Adipocyte (in vitro differentiated cells): ENCODE results near the gene MAP1LC3A.

Experiments used
- DNase-seq: peaks from one replicate; pipeline ENCODE4 v3.0.0-alpha.2; 2015; ENCODE audit warnings: low read depth
- H3K27me3 ChIP-seq: replicated peaks from 2 replicates; pipeline ENCODE4 v1.7.0; 2013; ENCODE audit warnings: mild to moderate bottlenecking, low read length, moderate library complexity; ENCODE audit not compliant: control insufficient read depth, insufficient read depth
- H3K36me3 ChIP-seq: 2 replicates; pipeline ENCODE4 v1.7.0; 2013; ENCODE audit warnings: low read length, mild to moderate bottlenecking, moderate library complexity; ENCODE audit not compliant: control insufficient read depth, insufficient read depth, severe bottlenecking
- H3K4me1 ChIP-seq: 2 replicates; pipeline ENCODE4 v1.7.0; 2013; ENCODE audit warnings: mild to moderate bottlenecking, low read length, moderate library complexity; ENCODE audit not compliant: control insufficient read depth, insufficient read depth
- H3K4me3 ChIP-seq: 2 replicates; pipeline ENCODE4 v1.7.0; 2013; ENCODE audit warnings: mild to moderate bottlenecking, low read length, moderate library complexity
- H3K9ac ChIP-seq: 2 replicates; pipeline ENCODE4 v1.7.0; 2013; ENCODE audit warnings: mild to moderate bottlenecking, low read length, moderate library complexity
- H3K9me3 ChIP-seq: 2 replicates; pipeline ENCODE4 v1.7.0; 2013; ENCODE audit warnings: mild to moderate bottlenecking, low read length, moderate library complexity; ENCODE audit not compliant: control insufficient read depth

MAP1LC3A gene

DNA sequence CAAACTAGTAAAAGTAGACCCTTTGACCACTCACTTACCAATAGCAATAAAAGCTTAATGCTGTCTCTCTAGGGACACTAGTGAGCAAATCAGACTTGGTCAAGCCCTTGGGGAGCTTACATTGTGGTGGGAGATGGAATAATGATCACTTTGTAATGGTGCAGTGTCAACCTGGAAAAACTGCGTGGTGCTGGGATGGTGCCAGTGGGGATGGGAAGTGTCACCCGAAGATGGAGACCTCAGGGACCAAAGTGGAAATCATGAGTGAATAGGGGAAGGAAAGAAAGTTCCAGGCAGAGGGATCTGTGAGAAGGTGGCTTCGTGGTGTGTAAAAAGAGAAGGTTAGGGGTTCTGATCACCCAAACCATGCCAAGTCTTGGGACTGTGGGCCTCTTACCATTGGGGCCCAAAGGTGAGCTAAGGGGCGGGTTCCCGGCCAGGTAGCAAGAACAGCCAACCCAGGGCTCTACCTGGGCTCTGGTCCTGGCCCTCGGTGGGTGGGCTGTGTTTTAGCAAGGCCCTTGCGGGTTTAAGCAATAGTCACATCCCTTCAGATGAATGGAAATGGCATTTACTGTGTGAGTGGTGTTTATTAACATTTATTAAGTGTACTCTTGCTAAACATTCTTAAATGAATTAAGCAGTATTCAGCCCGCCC lies 26.8 kb upstream of the MAP1LC3A start:
- peaks cover 22% of the 10 kb centered on the region for H3K4me1 ChIP-seq
- peaks cover 79% of the 10 kb centered on the region for H3K36me3 ChIP-seq
- DNase-seq, result no peak
- no peaks in the 10 kb centered on the region for H3K27me3 ChIP-seq
- H3K9me3 ChIP-seq, result no peaks in the 10 kb centered on the region
- H3K9ac ChIP-seq, result no peak overlapping the region
- no peak overlapping the region for H3K4me3 ChIP-seq

DNA sequence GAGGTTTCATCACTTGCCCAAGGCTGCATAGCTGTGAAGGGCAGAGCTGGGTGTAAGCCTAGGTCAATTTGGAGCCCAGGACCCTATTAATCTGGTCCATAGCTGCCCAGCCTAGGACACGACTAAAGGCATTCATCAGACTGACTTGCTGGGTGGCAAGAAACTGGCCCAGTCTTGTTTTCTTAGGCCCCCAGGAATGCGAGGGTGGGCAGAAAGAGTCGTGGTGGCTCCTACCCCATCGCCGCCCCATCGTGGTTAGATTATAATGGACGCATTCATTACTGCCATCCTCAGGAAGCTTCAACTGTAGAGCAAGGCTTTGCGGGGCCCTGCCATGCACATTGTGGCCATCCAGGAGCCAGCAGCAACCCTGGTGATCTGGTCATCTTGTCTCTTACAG lies 26.2 kb upstream of the MAP1LC3A start:
- DNase-seq, result no peak
- H3K9me3 ChIP-seq, result no peaks in the 10 kb centered on the region

DNA sequence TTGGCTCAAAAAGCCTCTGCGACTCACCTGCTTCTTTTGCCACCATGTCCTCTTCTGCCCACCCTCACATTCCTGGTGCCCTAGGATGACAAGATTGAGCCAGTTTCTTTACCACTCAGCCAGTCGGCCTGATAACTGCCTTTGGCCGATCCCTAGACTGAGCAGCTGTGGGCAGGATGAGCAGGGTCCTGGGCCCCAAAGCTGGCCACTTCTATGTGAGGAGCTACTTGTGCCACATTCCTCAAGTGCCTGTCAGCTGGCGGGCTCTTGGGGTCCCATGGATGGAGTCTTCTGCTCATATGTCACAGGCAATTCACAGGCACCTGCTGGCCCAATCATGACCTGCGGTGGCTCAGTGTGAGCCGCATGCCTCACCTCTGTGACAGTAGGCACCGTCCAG lies 25.8 kb upstream of the MAP1LC3A start:
- H3K9me3 ChIP-seq, result no peaks in the 10 kb centered on the region
- no peak overlapping the region for H3K9ac ChIP-seq
- peaks cover 78% of the 10 kb centered on the region for H3K36me3 ChIP-seq
- no peak overlapping the region for H3K4me3 ChIP-seq
- DNase-seq, result no peak
- H3K27me3 ChIP-seq, result no peaks in the 10 kb centered on the region
- peaks cover 17% of the 10 kb centered on the region for H3K4me1 ChIP-seq

More for the DNA sequence above, 26.2 kb upstream of the MAP1LC3A start:
- no peak overlapping the region for H3K4me3 ChIP-seq
- peaks cover 17% of the 10 kb centered on the region for H3K4me1 ChIP-seq
- H3K9ac ChIP-seq, result no peak overlapping the region
- H3K27me3 ChIP-seq, result no peaks in the 10 kb centered on the region
- H3K36me3 ChIP-seq, result peaks cover 79% of the 10 kb centered on the region

DNA sequence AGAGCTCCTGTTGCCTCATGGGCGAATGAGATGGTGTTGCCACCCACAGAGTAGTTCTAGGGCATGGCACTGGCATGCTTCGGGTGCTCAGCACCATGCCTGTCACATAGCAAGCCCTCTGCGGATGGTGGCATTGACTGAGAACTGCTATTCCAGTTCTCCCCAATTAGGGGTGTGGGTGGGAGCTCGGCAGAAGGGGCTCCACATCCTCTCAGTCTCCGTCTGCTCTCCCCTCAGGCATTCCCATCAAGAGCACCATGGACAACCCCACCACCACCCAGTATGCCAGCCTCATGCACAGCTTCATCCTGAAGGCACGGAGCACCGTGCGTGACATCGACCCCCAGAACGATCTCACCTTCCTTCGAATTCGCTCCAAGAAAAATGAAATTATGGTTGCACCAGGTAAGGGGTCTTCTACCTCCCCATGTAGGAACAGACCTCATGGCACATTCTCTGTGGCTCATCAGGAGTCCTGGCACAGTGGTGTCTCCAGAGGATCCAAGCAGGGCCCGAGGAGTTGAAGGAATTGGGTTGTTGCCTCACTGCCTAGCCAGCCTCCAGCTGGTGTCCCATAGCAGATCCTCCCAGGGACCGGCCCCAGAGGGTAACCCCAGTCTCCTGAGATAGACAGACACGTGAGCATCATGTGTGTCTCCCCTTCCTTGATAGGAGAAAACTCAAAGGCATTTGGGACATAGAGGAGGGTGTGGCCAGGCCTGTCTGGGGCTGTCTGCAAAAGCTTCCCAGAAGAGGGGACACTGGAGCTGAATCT lies 23.9 kb upstream of the MAP1LC3A start:
- Histone ChIP-seq H3K9ac (no peak overlapping the region), H3K4me3 (no peak overlapping the region), H3K4me1 (peaks cover 21% of the 10 kb centered on the region), H3K27me3 (no peaks in the 10 kb centered on the region), H3K9me3 (no peaks in the 10 kb centered on the region), H3K36me3 (peaks cover 71% of the 10 kb centered on the region)
- DNase-seq, result no peak

DNA sequence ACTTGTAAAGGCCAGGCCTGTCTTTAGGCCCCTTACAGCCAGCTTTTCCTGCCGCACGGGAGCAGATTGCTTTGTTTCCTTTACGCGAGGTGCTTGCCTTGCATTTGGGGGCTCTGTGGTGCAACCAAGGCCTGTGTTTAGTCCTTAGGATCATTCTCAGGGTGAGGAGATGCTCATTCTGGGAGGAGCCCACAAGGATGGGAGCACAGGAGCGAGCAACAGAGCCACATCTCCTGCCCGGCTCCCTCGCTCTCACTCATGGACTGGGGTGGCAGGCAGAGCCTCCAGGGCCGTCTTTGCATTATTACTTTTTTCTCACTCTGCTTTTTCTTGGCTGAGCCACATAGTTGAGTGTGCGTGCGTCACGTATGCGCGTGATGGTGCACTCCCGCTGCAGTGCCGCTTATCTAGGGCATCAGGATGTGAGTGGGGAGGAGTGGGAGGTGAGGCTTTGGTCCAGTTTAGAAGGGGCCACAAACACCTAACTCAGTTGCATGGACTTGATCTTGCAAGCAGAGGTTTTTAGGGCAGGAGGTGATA lies 23.1 kb upstream of the MAP1LC3A start:
- Histone ChIP-seq H3K4me1 (peaks cover 13% of the 10 kb centered on the region), H3K27me3 (no peaks in the 10 kb centered on the region), H3K4me3 (no peak overlapping the region), H3K36me3 (peaks cover 71% of the 10 kb centered on the region), H3K9ac (no peak overlapping the region), H3K9me3 (no peaks in the 10 kb centered on the region)
- DNase-seq, result no peak

DNA sequence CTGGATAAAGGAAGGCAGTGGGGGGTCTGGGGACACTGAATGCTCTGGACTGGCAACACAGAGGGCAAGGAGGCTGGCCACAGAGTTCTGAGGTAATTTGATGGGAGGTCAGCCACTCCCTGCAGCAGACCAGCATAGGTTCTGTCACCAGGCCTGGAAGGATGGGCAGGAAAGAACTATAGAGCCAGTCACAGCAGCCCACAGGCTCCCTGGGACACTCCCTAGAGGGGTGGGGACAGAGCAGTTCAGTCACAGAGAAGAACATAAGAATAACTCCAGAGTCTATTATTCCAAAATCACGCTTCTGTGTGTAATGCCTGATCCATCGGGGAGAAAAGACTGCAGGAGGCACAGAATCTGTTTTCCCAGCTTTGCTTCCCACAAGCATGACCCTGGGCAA lies 22.7 kb upstream of the MAP1LC3A start:
- H3K4me3 ChIP-seq, result no peak overlapping the region
- H3K36me3 ChIP-seq, result peaks cover 71% of the 10 kb centered on the region
- no peaks in the 10 kb centered on the region for H3K9me3 ChIP-seq
- no peaks in the 10 kb centered on the region for H3K27me3 ChIP-seq
- DNase-seq, result no peak
- H3K9ac ChIP-seq, result no peak overlapping the region
- H3K4me1 ChIP-seq, result peaks cover 8% of the 10 kb centered on the region

DNA sequence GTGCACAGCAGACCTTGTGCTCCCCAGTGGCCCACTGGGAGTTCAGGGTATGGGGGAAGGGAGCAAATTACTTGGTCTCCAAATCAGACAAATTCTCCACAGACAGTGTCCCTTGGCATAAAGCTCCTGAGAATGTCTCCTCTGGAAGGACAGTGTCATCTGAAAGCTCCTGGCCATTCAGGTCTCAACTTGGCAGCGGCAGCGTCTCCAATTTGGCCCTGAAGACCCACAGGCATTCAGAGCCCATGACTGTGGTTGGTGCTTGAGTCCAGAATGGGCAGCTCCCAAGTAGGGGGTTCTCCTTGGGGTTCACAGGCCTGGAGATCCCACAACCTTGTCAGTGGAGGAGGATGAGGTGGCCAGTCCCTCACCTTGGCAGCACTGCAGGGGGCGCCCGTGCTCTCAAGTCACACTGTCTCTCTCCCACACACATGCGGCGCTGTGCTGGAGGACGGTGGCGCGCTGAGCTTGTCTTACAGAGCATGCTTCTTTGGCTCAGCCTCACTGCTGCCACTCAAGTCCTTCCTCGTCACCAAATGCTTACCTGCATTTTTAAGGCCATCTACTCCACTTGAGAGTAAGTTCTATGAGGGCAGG lies 21.6 kb upstream of the MAP1LC3A start:
- Histone ChIP-seq H3K4me1 (peaks cover 3% of the 10 kb centered on the region), H3K27me3 (no peaks in the 10 kb centered on the region), H3K9ac (no peak overlapping the region), H3K9me3 (no peaks in the 10 kb centered on the region), H3K36me3 (peaks cover 76% of the 10 kb centered on the region), H3K4me3 (no peak overlapping the region)
- DNase-seq, result no peak

DNA sequence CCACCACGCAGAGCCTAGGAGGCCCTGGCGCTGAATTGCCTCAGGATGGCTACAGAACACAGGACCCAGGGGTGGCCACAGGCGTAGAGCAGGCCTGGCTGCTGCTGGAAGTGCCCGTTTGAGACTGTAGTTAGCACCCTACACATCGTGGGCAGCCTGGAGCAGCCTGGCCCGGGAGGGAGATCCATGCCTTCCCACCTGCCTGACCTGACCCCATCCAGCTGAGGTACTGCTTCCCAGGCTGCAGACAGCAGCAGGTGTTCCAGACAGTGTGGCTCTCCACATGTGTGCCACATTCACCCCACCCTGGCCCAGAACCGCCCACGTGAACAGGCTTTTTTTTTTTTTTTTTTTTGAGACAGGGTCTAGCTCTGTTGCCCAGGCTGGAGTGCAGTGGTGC lies 20.9 kb upstream of the MAP1LC3A start:
- no peak for DNase-seq
- H3K4me3 ChIP-seq, result no peak overlapping the region
- peaks cover 3% of the 10 kb centered on the region for H3K4me1 ChIP-seq
- H3K27me3 ChIP-seq, result no peaks in the 10 kb centered on the region
- no peak overlapping the region for H3K9ac ChIP-seq
- no peaks in the 10 kb centered on the region for H3K9me3 ChIP-seq
- H3K36me3 ChIP-seq, result peaks cover 75% of the 10 kb centered on the region

DNA sequence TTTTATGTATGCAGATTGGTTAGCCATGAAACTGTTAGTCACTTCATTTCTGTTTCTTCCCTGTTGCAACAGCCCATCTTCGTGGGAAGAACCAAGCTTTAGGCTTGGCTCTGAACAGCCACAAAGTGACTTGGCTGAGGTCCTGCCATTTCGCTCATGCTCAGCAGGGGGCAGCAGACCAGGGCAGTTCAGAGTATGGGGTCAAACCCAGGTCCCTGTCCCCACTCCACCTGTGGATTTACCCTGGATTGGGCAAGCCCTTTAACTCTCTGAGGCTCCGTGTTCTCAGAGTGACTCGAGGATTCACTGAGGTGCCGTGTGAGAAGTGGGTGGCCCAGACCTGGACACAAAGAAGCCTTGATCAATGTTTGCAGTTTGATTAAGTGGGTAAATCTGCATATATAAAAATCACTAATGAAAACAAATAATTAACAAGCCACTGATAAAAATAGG lies 19.8 kb upstream of the MAP1LC3A start:
- DNase-seq, result peak; percentile 79
- Histone ChIP-seq H3K4me3 (no peak overlapping the region), H3K4me1 (peaks cover 3% of the 10 kb centered on the region), H3K27me3 (no peaks in the 10 kb centered on the region), H3K36me3 (peaks cover 71% of the 10 kb centered on the region), H3K9me3 (no peaks in the 10 kb centered on the region), H3K9ac (peak overlapping the region; percentile 44)

DNA sequence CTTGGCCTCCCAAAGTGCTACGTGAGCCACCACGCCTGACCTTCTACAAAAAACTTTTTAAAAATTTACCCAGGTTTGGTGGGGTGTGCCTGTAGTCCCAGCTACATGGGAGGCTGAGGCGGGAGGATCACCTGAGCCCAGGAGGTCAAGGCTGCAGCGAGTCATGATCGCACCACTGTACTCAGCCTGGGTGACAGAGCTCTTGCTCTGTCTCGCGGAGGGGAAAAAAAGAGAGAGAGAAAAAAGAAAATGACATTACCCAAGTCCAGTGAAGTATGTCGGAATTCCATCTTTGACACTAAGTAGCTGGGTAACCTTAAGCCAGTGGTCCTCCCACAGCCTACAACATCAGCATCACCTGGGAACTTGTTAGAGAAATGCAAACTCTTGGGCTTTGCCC lies 18.8 kb upstream of the MAP1LC3A start:
- Histone ChIP-seq H3K4me1 (peaks cover 3% of the 10 kb centered on the region), H3K9me3 (no peaks in the 10 kb centered on the region), H3K36me3 (peaks cover 61% of the 10 kb centered on the region), H3K27me3 (no peaks in the 10 kb centered on the region), H3K4me3 (no peak overlapping the region), H3K9ac (no peak overlapping the region)
- no peak for DNase-seq

DNA sequence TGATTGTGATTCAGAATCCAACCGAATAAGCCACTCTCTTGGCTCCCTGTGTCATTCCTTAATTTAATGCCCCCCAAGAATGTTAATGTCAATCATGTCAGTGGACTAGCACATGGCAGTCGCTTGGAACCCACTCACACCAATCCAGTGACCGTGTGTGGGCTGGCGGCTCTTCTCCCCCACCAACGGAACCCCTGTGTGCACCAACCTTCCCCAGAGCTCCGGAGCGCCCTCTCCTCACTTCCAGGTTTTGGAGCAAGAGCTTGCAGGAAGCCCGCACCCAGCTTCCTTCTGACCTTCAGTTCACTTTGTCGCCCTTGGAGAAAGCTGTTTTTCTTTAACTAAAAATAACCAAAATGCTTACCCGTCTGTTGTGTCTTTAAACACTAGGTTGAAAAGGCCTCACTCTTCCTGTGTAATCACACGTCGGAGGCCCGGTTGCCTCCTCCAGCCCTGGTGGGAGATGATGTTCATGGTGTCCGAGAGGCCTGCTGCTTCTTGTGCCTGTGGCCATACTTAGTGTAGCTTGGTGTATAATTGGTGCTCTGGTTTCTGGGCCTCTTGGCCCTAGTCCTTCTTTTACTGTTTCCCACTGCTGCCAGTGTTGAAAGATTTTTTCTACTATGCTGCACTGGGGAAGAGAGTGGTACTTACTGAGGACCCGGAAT lies 17.8 kb upstream of the MAP1LC3A start:
- Histone ChIP-seq H3K36me3 (peaks cover 51% of the 10 kb centered on the region), H3K4me1 (peaks cover 3% of the 10 kb centered on the region), H3K4me3 (no peak overlapping the region), H3K9ac (no peak overlapping the region), H3K9me3 (no peaks in the 10 kb centered on the region), H3K27me3 (no peaks in the 10 kb centered on the region)
- DNase-seq, result no peak
